IPS-20b (cell line): ENCODE results near the gene FITM2.
"Not testable (repeated sequence)": the region's sequence is repeated elsewhere in the genome, so short reads cannot be mapped to it uniquely, and the experiment has no call there.

Experiments used
- H3K27ac ChIP-seq: one replicate; pipeline ENCODE4 v1.5.1; 2013; ENCODE audit warnings: low read length
- H3K27me3 ChIP-seq: 2 replicates; pipeline ENCODE4 v1.6.1; 2013; ENCODE audit warnings: mild to moderate bottlenecking, low read length, inconsistent platforms; ENCODE audit not compliant: insufficient read depth
- H3K36me3 ChIP-seq: 2 replicates; pipeline ENCODE4 v1.6.1; 2013; ENCODE audit warnings: low read depth, mild to moderate bottlenecking, inconsistent platforms, low read length, moderate library complexity; ENCODE audit not compliant: insufficient read depth
- H3K4me1 ChIP-seq: 2 replicates; pipeline ENCODE4 v1.6.1; 2013; ENCODE audit warnings: mild to moderate bottlenecking, control low read depth, inconsistent platforms, low read length, moderate library complexity; ENCODE audit not compliant: insufficient read depth
- H3K4me3 ChIP-seq: 2 replicates; pipeline ENCODE4 v1.5.1; 2013; ENCODE audit warnings: mild to moderate bottlenecking, low read length, inconsistent platforms
- H3K9ac ChIP-seq: 2 replicates; pipeline ENCODE4 v1.6.1; 2013; ENCODE audit warnings: low read depth, mild to moderate bottlenecking, inconsistent platforms, low read length, moderate library complexity
- H3K9me3 ChIP-seq: 2 replicates; pipeline ENCODE4 v1.6.1; 2013; ENCODE audit warnings: mild to moderate bottlenecking, low read depth, low read length, inconsistent platforms; ENCODE audit not compliant: insufficient read depth

Gene FITM2

DNA sequence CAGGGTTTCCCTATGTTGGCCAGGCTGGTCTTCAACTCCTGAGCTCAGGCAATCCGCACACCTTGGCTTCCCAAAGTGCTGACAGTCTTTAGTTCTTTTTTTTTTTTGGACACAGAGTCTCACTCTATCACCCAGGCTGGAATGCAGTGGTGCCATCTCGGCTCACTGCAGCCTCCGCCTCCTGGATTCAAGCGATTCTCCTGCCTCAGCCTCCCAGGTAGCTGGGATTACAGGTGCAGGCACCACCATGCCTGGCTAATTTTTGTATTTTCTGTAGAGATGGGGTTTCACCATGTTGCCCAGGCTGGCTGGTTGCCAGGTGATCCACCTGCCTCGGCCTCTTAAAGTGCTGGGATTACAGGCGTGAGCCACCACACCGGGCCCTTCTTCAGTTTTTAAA, 16.7 kb upstream of the FITM2 start:
- not testable (repeated sequence) for H3K27ac ChIP-seq, H3K9me3 ChIP-seq, H3K4me1 ChIP-seq, H3K9ac ChIP-seq, H3K27me3 ChIP-seq, H3K36me3 ChIP-seq, H3K4me3 ChIP-seq

DNA sequence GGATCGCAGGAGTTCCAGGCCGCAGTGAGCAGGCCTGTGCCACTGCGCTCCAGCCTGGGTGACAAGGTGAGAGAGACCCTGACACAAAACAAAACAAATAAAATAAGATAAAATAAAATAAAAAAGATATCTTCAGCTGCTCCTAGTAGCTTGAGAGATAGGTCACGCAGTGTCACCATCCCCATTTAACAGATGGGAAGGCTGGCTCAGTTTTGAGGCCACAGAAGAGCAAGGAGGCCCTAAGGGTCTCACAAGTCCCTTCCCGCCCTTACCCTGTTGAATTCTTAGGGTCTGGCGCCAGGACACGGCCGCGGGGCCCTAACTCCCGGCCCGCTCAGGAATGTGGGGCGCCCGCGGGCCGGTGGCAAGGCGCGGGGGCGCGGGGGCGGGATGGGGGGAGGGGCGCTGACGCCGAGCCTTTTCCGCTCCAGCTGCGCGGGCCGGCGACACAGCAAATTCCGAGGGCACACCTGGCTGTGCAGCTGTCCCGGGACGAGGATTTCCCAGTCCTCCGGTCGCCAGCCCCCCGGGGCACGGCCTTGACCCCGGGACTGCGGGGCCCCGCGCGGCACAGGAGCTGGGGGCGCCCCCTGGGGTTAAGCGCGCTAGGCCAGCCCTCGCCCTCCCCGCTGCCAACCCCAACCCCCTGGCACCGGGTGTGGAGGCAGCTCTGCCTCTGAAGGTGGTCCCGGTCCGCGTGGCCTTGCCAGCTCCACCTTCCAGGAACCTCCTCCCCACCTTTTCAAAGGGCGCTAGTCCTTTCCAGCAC, 15.6 kb upstream of the FITM2 start:
- Histone ChIP-seq H3K4me1 (no peaks in the 10 kb centered on the region), H3K4me3 (peak overlapping the region; percentile 49; the same call in 1 of the 2 replicates), H3K27me3 (no peaks in the 10 kb centered on the region), H3K9ac (peak overlapping the region; percentile 48; the same call in 1 of the 2 replicates), H3K36me3 (no peaks in the 10 kb centered on the region), H3K9me3 (no peaks in the 10 kb centered on the region), H3K27ac (no peak overlapping the region)

DNA sequence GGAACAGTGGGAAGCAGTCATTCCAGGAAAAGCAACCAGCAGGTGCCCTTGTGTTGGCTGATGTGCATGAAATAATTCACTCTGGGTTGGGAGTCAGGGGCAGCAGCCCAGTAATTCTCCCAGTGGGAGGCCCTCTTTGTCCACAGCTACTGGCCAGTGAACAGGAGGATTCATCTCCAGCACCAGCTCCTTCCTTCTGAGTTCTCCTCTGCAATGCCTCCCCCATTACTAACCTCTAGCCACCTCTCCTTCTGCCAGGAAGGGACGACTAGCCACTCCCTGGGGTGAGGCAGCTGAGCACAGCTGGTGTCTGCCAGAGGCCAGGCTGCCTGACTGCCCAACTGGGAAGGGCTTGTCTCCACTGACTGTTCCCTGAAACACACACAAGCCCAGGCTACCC, 13.3 kb upstream of the FITM2 start:
- no peak overlapping the region; the same call in 1 of the 2 replicates for H3K4me3 ChIP-seq
- no peaks in the 10 kb centered on the region for H3K4me1 ChIP-seq
- H3K9me3 ChIP-seq = no peaks in the 10 kb centered on the region
- H3K27me3 ChIP-seq = no peaks in the 10 kb centered on the region
- H3K9ac ChIP-seq = no peak overlapping the region
- no peaks in the 10 kb centered on the region for H3K36me3 ChIP-seq
- no peak overlapping the region for H3K27ac ChIP-seq

DNA sequence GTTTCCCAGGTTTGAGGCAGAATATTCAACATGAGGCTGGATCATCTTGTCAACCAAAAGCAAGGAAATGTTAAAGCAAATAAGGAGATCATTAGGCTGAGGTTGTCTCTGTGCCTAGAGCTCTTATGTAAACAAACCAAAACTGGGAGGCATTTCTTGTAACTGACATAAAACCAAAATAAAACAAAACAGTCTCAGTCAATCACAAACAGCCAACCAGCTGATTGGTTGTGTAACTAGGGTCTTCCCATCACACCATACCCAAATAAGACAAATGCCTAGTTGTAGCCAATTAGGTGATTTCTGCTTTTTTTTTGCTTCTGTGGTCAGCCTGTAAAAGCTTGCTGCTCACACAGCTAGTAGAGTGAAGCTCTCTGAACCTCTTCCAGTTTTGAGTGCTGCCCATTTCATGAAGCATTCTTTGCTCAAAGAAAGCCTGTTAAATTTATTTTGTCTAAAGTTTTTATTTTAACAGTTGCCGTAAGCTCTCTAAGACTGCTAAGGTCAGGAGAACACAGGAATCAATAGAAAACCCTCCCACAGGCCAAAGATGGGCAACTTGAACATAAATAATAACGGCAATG, 8.9 kb upstream of the FITM2 start:
- Histone ChIP-seq H3K9me3 (no peaks in the 10 kb centered on the region), H3K9ac (no peak overlapping the region), H3K27me3 (no peaks in the 10 kb centered on the region), H3K36me3 (no peaks in the 10 kb centered on the region), H3K4me3 (no peak overlapping the region), H3K4me1 (no peaks in the 10 kb centered on the region), H3K27ac (no peak overlapping the region)

DNA sequence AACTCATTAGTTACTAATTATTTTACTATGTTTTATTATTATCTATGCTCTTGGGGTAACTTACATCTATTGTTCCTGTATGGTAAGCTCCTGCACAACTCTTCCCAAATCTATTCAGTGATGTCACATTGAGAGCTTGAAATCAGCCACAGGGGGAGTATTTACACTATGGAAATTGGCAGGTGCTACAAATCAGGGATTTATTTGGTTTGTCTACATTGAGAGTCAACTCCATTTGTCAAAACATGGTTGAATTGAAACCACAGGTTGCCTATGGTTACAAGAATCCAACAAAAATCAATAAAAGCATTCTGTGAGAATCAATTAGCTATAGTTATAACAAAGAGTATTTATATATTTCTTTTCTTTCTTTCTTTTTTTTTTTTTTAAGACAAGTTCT, 3.9 kb upstream of the FITM2 start:
- Histone ChIP-seq H3K4me1 (no peaks in the 10 kb centered on the region), H3K4me3 (no peak overlapping the region), H3K36me3 (no peaks in the 10 kb centered on the region), H3K27ac (no peak overlapping the region), H3K27me3 (peaks cover 24% of the 10 kb centered on the region), H3K9me3 (no peaks in the 10 kb centered on the region), H3K9ac (no peak overlapping the region)

DNA sequence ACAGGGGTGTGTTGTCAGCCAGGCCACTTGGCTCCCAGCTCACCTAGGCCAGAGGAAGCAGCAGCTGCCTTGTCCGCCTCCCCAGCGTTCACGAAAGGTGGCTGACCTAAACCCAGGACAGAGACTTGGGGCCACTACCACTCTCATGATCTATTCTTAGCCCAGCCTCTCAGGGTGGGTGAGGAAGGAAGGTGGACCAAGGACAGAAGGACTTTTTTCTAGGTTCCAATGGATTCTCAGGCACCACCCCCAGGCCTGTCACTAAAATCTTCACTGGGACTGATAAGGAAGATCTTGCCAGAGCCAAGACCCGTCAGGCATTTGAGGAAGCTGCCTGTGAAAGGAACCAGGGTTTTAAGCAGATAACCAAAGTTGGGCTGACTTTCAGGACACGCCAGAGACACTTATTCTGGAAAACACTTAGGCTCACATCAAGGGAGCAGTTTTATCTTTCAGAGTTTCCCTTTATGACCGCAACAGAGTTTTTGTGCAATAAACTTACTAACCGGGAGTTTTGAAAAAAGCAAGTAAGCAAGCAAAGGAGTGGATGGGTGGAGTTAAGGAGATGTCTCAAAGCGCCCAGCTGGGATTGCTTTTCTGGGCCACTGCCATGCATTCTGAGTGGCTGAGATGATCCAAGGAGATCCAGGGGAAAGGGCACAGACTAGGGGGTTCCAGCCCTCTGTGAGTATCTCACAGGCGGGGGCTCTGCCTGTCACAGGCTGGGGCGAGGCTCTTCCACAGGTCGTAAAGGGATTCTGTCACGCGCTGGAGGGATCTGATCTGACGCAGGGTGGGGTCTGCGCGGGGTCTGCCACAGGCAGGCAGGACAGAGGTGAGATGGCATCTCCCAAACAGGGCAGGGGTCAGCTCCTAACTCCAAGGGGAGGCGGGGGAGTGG, 989 bp downstream of the FITM2 start:
- Histone ChIP-seq H3K4me1 (no peaks in the 10 kb centered on the region), H3K9ac (peak overlapping the region; percentile 79; the same call in 1 of the 2 replicates), H3K4me3 (peak overlapping the region; percentile 94), H3K27ac (no peak overlapping the region), H3K9me3 (no peaks in the 10 kb centered on the region), H3K36me3 (no peaks in the 10 kb centered on the region), H3K27me3 (peaks cover 24% of the 10 kb centered on the region)

DNA sequence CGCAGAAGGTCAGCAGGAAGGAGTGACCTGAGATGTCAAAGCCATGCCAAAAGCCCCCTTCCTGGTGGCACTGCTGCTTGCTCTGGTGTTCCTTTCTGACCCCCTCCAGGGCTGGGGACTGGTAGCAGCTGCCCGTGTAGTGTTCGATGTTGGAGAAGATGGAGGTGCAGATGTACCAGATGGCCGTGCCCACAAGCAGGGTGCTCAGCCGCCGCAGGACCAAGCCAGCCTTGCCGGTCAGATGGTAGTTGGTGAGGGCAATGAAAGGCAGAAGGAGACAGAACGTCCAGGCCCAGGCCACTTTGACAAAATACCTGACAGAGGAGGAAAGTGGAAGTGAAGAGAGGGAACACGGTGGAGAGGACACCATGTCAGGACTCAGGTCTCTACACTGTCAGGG, 4.1 kb downstream of the FITM2 start:
- H3K4me3 ChIP-seq = no peak overlapping the region
- H3K27me3 ChIP-seq = peaks cover 18% of the 10 kb centered on the region
- no peak overlapping the region for H3K9ac ChIP-seq

DNA sequence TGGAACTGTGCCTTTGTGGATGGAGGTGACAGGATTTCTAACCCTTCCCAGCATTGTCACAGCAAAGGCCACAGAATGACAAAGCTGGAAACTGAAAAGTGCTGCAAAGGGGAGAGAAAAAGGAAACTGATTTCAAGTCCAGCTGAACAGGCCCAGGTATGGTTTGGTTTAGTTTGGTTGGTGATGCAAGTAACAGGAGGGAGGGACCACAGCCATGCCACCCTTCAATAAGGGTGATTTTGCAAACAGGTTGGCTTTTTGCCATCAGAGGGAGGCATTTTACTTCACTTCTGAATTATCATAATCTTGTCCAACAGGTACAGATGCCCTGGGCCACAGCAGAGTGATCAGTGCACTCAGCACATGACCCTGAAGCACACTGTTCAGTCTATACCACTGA, 6.6 kb downstream of the FITM2 start:
- no peak overlapping the region for H3K9ac ChIP-seq
- no peaks in the 10 kb centered on the region for H3K9me3 ChIP-seq
- H3K4me1 ChIP-seq = no peaks in the 10 kb centered on the region
- no peaks in the 10 kb centered on the region for H3K36me3 ChIP-seq
- H3K27me3 ChIP-seq = no peaks in the 10 kb centered on the region
- H3K4me3 ChIP-seq = no peak overlapping the region
- no peak overlapping the region for H3K27ac ChIP-seq

More for the DNA sequence above, 4.1 kb downstream of the FITM2 start:
- Histone ChIP-seq H3K9me3 (no peaks in the 10 kb centered on the region), H3K36me3 (no peaks in the 10 kb centered on the region), H3K27ac (no peak overlapping the region), H3K4me1 (no peaks in the 10 kb centered on the region)

DNA sequence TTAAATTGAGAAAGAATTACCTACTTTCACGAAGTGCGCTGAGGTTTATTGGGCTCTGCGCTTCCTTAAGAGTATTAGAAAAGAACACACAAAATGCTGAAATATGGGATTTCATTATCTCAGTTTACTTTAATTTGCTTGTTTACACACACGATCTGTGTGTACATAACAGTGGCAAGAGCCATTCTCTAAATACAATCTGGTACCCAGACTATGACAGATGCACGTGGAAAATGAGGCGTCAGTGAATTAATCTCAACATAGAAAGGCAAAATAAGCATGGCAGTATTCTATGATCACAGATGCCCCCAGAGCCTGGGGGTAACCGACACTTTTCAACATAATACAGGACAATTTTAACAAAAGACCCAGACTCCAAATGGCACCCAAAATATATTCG, 8.3 kb downstream of the FITM2 start:
- H3K9ac ChIP-seq = no peak overlapping the region
- H3K4me1 ChIP-seq = no peaks in the 10 kb centered on the region
- H3K36me3 ChIP-seq = no peaks in the 10 kb centered on the region
- no peaks in the 10 kb centered on the region for H3K27me3 ChIP-seq
- no peak overlapping the region for H3K27ac ChIP-seq
- H3K9me3 ChIP-seq = no peaks in the 10 kb centered on the region
- H3K4me3 ChIP-seq = no peak overlapping the region

DNA sequence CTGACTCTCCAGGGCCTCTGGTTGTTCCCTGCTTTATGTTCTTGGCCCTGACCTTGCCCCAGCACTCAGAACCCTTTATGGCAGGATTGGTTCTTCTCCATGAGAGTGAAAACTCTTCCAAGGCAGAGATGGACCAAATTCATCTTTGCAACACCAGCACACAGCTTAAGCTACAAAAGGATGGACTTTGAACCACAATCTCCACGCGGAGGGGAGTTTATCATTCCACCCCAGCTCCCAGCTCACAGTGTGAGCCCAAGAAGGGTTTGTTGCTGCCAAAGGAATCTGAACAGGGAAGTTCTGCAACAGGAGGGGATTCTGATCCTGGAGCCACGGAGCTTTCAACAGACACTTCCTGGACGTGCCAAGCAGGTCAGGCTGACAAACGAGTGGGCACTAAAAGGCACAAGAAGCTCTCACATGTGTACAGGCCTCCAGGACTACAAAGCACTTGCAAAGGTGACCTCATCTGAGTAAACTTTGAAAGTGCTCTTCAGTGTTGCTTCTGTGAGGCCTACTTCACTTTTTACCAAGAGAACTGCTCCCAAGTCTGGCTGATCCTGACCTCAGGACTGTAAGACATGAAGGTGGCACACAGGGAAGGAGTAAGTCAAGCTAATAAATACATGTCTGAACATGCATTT, 8.9 kb downstream of the FITM2 start:
- H3K9ac ChIP-seq = no peak overlapping the region
- H3K4me3 ChIP-seq = no peak overlapping the region
- no peaks in the 10 kb centered on the region for H3K27me3 ChIP-seq
- no peak overlapping the region for H3K27ac ChIP-seq
- no peaks in the 10 kb centered on the region for H3K9me3 ChIP-seq
- H3K36me3 ChIP-seq = no peaks in the 10 kb centered on the region
- H3K4me1 ChIP-seq = no peaks in the 10 kb centered on the region

DNA sequence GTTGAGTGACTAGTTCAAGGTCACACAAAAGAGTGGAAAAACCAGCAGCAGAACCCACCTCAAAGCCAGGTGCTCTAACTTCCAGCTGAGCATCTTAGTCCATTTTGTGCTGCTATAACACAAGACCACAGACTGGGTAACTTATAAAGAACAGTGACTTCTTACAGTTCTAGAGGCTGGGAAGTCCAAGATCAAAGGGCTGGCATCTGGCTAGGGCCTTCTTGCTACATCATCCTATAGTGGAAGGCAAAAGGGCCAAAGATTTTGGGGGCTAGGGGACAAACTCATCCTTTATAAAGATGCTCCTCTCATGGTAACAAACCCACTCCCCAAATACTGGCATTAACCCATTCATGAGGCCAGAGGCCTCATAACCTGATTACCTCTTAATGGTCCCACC, 9.7 kb downstream of the FITM2 start:
- no peaks in the 10 kb centered on the region for H3K27me3 ChIP-seq
- no peak overlapping the region for H3K4me3 ChIP-seq
- no peaks in the 10 kb centered on the region for H3K36me3 ChIP-seq
- no peak overlapping the region for H3K27ac ChIP-seq
- H3K4me1 ChIP-seq = no peaks in the 10 kb centered on the region
- no peaks in the 10 kb centered on the region for H3K9me3 ChIP-seq
- no peak overlapping the region for H3K9ac ChIP-seq
